Nephron (organoid): ENCODE data around the gene MPRIP.

Source experiments
- H3K27ac Mint-ChIP-seq, 3 experiments: 2 replicates each; pipeline ENCODE4 v1.8.0; 2020; ENCODE audit warnings: mixed read lengths in 3 of 3, mild to moderate bottlenecking in 2 of 3, moderate library complexity in 1 of 3
- H3K27me3 Mint-ChIP-seq: 2 replicates; pipeline ENCODE4 v1.8.0; 2021; ENCODE audit warnings: low read depth, mild to moderate bottlenecking, moderate library complexity, mixed read lengths
- H3K36me3 Mint-ChIP-seq: 2 replicates; pipeline ENCODE4 v1.8.0; 2020; ENCODE audit warnings: low read depth, mixed read lengths
- H3K4me1 Mint-ChIP-seq: 2 replicates; pipeline ENCODE4 v1.8.0; 2020; ENCODE audit warnings: mixed read lengths
- H3K4me3 Mint-ChIP-seq, 3 experiments: 2 replicates each; pipeline ENCODE4 v1.8.0; 2020; ENCODE audit warnings: mild to moderate bottlenecking in 3 of 3, mixed read lengths in 3 of 3, moderate library complexity in 2 of 3
- H3K9me3 Mint-ChIP-seq: 2 replicates; pipeline ENCODE4 v1.8.0; 2020; ENCODE audit warnings: mixed read lengths
- TF ChIP-seq, protein P1 (sequence below), 3 experiments: fragments of 200-600 bp; sonication (generic); IDR thresholded peaks; one replicate each; pipeline ENCODE4 v1.5.0; 2021; ENCODE audit warnings: antibody characterized with exemption in 3 of 3; ENCODE audit not compliant: unreplicated experiment in 3 of 3

Gene MPRIP

DNA sequence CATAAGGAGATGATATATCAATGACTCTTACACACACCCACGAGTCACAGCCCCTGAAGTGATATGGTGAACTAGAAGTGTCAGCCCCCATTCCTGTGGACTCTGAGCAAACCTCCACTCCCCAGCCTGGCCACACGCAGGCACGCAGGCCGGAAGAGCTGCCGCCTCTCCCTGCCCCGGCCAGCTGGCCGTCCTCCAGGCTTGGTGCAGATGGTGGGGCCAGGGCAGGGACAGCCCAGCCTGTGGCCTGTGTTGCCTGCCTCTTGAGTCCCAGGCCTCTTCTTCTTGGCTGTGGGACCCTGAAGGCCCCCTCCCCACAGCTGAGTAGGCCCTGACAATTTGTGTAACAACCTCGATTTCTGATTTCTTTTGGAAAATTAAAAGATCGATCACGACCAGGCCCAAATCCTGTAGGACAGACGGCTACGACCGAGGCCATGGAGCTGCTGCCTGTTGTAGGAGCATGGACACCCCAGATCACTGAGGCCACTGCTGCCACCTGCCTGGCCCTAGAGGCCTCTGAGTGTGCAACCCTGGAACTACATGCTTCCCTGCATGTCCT, 10.0 kb upstream of the MPRIP start:
- Mint-ChIP-seq H3K9me3 (no peaks in the 10 kb centered on the region), H3K36me3 (no peaks in the 10 kb centered on the region), H3K4me3 (no peak overlapping the region), H3K27ac (peak overlapping the region; percentile 73 to 90 (median 82)), H3K27me3 (no peaks in the 10 kb centered on the region), H3K4me1 (peaks cover 71% of the 10 kb centered on the region)
- TF ChIP-seq, protein P1, sequence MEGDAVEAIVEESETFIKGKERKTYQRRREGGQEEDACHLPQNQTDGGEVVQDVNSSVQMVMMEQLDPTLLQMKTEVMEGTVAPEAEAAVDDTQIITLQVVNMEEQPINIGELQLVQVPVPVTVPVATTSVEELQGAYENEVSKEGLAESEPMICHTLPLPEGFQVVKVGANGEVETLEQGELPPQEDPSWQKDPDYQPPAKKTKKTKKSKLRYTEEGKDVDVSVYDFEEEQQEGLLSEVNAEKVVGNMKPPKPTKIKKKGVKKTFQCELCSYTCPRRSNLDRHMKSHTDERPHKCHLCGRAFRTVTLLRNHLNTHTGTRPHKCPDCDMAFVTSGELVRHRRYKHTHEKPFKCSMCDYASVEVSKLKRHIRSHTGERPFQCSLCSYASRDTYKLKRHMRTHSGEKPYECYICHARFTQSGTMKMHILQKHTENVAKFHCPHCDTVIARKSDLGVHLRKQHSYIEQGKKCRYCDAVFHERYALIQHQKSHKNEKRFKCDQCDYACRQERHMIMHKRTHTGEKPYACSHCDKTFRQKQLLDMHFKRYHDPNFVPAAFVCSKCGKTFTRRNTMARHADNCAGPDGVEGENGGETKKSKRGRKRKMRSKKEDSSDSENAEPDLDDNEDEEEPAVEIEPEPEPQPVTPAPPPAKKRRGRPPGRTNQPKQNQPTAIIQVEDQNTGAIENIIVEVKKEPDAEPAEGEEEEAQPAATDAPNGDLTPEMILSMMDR (IDR thresholded peaks at IDR 0.05; ENCODE audit: unreplicated experiment in 3 of 3) = no peak

DNA sequence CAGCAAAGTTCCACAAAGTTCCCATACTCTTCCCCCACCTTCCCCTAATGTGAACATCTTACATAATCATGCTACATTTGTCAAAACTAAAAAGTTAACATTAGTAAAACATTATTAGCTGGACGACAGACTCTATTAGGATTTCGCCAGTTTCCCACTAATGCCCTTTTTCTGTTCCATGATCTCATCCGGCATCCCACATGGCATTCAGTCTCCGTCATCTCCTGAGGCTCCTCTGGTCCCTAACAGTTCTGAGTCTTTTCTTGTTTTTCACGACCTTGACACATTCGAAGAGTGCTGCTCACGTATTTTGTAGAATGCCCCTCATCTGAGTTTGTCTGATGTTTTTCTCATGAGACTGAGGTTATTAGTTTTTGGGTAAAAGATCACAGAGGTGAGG, 8.8 kb upstream of the MPRIP start:
- H3K36me3 Mint-ChIP-seq = no peaks in the 10 kb centered on the region
- peak overlapping the region; percentile 19 to 82 (median 27) for H3K27ac Mint-ChIP-seq
- peaks cover 65% of the 10 kb centered on the region for H3K4me1 Mint-ChIP-seq
- H3K4me3 Mint-ChIP-seq = no peak overlapping the region
- TF ChIP-seq, protein P1 (IDR thresholded peaks at IDR 0.05; ENCODE audit: unreplicated experiment in 3 of 3) = no peak
- no peaks in the 10 kb centered on the region for H3K27me3 Mint-ChIP-seq
- H3K9me3 Mint-ChIP-seq = no peaks in the 10 kb centered on the region

DNA sequence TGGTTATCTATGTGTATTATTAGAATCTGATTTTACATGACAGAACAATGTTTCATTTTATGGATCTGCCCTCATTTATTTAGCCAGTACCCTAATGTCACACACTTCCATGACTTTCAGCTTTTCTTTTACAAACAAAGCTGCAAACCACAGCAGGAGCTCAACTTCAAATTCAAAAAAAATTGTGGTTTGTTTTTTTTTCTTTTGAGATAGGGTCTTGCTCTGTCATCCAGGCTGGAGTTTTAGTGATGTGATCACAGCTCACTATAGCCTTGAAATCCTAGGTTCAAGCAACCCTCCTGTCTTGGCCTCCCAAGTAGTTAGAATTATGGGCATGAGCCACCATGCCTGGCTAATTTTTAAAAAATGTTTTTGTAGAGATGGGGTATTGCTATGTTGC, 8.2 kb upstream of the MPRIP start:
- H3K36me3 Mint-ChIP-seq = no peaks in the 10 kb centered on the region

DNA sequence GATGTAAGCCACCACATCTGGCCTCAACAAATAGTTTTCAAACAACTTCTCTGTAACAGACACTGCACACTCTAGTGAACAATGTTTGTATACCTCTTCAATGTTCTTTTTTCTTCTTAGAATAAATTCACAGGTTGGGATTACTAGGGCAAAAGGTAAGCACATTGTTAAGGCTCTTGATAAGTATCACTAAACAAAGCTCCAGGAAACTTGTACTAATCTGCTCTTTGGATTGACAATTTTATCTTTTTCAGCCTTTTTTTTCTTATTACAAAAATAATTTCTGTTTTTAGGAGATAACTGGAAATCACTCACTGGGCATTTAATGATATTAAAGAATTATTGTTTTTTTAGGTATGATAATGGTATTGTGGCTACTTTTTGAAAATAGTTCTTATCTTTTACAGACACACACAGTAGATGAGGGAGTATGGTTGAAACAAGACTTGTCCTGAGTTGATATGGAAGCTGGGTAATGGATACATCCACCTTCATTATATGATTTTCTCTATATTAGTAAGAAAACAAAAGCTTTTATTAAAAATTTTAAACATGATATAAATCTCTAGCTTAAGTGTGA, 7.7 kb upstream of the MPRIP start:
- TF ChIP-seq, protein P1 (IDR thresholded peaks at IDR 0.05; ENCODE audit: unreplicated experiment in 3 of 3) = no peak
- H3K4me1 Mint-ChIP-seq = peaks cover 61% of the 10 kb centered on the region
- H3K27me3 Mint-ChIP-seq = peaks cover under 1% of the 10 kb centered on the region
- peak overlapping the region in 1 of 3 experiments; percentile 17 for H3K27ac Mint-ChIP-seq
- no peaks in the 10 kb centered on the region for H3K36me3 Mint-ChIP-seq
- no peaks in the 10 kb centered on the region for H3K9me3 Mint-ChIP-seq
- no peak overlapping the region for H3K4me3 Mint-ChIP-seq

More for the DNA sequence above, 8.2 kb upstream of the MPRIP start:
- no peaks in the 10 kb centered on the region for H3K9me3 Mint-ChIP-seq
- H3K4me3 Mint-ChIP-seq = no peak overlapping the region
- peaks cover 62% of the 10 kb centered on the region for H3K4me1 Mint-ChIP-seq
- TF ChIP-seq, protein P1 (IDR thresholded peaks at IDR 0.05; ENCODE audit: unreplicated experiment in 3 of 3) = no peak
- no peaks in the 10 kb centered on the region for H3K27me3 Mint-ChIP-seq
- peak overlapping the region in 1 of 3 experiments; percentile 17 for H3K27ac Mint-ChIP-seq

- peaks cover 60% of the 10 kb centered on the region for H3K4me1 Mint-ChIP-seq
- H3K4me3 Mint-ChIP-seq = no peak overlapping the region
- no peaks in the 10 kb centered on the region for H3K9me3 Mint-ChIP-seq
- H3K36me3 Mint-ChIP-seq = no peaks in the 10 kb centered on the region
- TF ChIP-seq, protein P1 (IDR thresholded peaks at IDR 0.05; ENCODE audit: unreplicated experiment in 3 of 3) = no peak
- H3K27me3 Mint-ChIP-seq = peaks cover 3% of the 10 kb centered on the region
- no peak overlapping the region for H3K27ac Mint-ChIP-seq
Observed at GRCh38 chr17:17035490-17035889, 6.8 kb upstream of the MPRIP start.
